Kidney glomerular epithelial cell (primary cell): ENCODE measurements around the gene WDR64.
"Not testable (repeated sequence)": the region's sequence is repeated elsewhere in the genome, so short reads cannot be mapped to it uniquely, and the experiment has no call there.

Source experiments
- DNase-seq: peaks from one replicate; lab custom pipeline; 2025; lab: John Stamatoyannopoulos, UW

The WDR64 gene

DNA sequence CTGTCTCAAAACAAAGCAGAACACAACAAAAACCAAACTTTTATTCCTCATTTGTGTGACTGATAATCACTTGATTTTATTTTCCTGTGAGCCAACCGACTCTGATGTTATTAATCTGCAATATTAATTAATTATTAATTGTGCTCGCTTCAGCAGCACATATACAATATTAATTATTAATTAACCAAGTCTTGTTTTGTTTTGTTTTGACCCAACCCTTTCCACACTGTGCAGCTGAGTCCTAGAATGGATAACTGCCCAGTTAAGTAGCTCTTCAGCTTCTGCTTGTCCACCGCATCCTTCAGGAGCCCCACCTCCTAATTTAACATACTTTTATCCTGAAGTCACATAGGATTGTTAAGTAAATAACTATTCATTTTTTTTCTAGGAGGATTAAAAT lies 148.6 kb downstream of the WDR64 start:
- no peak for DNase-seq

DNA sequence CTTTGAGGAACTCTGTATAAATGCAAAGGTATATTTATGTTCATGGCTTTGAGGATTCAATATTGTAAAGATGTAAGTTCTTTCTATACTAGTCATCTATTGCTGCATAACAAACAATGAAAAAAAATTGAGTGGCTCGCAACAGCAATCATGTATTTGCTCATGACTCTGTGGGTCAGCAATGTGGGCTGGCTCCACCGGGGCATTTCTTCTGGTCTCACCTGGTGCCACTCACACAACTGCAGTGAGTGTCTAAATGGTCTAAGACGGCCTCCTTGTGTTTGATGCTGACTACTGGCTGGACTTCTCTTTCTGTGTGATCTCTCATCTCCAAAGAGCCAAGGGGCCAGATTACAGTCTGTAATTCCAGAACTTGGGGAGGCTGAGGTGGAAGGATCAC lies 150.8 kb downstream of the WDR64 start:
- DNase-seq, result no peak

DNA sequence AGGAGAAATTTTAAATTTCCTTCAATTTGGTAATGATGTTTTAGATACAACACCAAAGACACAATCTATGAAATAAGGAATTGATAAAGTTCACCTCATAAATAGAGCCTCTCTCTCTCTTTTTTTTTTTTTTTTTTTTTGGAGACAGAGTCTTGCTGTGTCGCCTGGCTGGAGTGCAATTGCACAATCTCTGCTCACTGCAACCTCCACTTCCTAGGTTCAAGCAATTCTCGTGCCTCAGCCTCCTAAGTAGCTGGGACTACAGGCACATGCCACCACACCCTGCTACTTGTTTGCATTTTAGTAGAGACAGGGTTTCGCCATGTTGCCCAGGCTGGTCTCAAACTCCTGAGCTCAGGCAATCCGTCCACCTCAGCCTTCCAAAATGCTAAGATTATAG lies 152.6 kb downstream of the WDR64 start:
- DNase-seq, result not testable (repeated sequence)

DNA sequence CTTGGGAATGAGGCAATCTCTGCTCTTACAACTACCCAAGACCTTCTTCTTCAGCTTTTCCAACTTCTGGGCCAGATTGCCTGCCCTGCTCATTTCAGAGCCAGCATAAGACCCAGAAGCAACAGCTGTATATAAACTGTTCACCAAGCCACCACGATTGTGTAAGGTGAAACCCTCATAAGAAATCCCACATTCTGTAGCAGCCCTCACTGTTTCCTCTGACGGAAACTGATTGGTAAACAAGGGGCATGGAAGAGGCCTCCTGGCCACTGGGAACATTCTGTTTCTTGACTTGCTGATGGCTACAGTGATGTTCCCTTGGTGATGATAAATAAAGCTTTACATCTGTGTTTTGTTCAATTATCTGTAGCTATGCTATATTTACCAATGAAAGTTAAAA lies 156.2 kb downstream of the WDR64 start:
- no peak for DNase-seq

DNA sequence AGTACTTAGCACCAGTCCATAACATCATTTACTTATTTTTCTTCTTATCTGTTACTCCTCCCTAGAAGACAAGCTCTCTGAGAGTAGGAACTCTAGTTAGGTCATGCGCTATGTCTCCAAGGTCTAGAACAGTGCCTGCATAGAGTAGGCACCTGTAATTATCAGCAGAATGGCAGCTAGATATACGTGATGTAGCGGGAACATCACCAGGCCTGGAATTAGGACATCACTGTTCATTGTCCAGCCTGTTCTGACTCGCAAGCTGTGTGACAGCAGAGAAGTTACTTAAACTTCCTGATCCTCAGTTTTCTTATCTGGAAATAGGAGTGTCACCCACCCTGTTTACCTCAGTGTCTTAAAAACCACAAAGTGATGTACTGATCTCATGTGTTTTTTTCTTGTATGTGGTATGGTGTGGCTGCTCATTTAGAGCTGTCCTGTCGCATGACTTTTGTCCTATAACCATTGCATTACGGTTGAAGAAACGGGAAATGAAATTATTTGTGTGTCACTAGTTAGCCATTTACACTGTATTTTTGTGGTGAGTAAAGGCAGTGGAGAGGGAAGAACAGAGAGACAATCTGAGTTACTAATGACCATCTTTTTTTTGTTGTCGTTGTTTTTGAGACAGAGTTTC lies 158.8 kb downstream of the WDR64 start:
- DNase-seq, result no peak

DNA sequence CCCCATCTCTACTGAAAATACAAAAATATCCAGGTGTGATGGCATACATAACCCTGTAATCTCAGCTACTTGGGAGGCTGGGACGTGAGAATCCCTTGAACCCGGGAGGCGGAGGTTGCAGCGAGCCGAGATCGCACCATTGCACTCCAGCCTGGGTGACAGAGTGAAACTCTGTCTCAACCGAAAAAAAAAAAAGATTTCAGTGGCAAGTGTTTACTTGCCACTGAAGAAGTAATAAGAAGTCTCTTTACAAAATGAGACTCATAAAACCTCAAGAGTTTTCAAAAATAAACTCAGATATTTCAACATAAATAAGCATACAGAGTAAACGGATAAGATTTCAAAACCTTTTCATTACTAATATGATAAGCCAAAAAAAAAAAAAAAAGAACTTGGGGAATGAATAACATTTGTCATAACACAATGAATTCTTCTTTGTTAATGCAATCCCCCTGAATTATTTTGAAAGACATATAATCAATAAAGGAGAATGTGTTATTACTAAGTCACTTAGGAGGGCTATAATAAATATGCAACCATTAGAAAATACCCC lies 161.8 kb downstream of the WDR64 start:
- DNase-seq, result no peak

DNA sequence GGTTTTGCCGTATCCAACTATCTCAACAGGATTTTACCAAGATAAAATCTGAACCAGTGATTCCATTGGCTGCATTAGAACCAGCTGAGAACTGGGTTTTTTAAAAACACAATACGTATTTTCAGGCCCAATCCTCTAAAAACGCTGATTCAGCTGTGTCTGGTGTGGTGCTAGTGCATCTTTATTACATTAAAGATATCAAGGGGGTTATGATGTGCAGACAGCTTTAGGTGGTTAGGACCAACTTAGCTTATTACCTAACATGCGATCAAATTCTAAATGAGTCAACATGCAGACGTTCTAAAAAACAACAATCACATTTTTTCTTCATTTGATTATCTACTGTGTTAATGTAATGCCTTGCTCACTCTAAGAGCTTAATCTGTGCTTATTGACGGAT lies 163.9 kb downstream of the WDR64 start:
- DNase-seq, result no peak

DNA sequence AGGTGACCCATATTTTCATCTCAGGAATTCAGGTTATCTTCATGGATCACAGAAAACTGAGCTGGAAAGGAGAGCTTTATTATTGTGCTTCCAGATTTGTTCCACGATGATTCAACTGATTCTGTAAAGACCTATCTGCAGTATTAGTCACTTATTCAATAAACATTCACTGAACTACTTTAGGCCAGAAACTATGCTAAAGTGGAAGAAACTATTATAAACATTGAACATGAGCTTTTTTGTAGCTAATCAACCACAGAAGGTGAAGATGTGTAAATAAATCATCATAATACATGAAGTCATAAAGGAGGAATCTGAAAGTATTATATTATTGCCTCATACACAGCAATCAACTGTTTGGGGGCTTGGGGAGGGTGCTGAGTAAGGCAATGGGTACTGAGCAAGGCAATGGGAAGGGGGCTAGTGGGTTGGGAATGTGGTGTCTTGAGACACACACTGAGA lies 165.3 kb downstream of the WDR64 start:
- DNase-seq, result peak; percentile 76

DNA sequence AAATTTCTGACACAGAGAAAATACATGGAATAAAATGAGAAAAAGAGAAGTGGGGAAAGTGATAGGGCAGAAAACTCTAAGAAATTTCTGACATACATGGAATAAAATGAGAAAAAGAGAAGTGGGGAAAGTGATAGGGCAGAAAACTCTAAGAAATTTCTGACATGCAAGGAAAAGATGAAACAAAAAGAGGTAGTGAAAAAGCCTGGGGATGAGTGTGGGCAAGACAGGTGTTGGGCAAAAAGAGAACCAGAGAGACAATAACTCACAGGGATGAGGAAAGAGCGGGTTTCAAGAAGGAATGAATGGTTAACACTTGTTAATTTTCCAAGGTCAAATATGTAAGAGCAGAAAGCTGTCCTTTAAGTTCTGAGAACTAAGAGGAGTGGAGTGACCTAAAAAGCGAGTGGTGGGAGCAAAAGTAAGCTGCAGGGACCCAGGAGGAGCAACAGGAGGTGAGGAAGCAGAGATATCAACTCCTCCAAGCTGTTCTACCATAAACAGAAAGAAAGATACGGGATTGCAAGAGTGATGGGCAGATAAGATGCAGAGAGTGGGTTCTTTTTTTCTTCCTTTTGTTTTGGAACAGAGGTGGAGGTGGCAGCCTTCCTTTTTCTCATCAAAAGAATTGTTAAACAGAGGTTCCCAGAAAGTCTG lies 166.0 kb downstream of the WDR64 start:
- DNase-seq, result no peak

DNA sequence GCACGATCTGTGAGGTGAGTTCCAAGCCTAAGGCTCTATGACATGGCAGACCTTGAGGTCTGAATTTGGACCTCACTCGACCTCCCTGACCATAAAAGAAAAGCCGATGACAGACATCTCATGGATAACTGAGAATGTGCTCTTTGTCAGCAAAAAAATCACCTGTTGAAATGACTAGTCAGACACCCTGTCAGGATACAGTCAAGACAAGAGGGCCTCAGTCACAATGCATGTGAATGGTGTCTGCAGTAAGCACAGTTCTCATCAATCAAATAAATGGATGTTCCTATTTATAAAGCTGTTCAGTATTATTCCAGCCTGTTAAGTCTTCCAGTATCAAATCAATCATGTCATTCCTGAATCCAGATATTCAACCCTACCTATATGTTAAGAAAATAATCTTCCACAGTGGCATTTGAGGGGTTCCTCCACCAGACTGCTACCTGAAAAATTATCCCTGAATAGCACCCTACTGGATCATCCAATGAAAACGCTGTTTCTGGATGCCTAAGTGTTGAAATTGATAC lies 167.3 kb downstream of the WDR64 start:
- no peak for DNase-seq

DNA sequence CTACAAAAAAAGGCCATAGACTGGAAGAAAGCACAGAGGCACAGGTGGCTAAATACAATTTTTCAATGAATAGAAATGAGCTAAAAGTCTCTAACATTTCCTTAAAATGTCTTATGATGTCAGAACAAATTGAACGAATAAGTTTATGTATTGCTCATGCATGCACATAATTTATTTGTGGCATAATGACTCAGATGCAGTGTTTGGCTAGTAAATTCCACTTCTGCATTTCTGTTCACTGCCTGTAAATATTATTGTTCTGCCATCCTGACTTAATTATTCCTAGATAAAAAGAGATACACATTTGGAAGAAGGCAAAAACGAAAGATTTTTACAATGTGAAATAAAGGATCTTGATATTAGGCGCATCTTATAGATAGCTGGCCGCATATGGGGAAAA lies 169.3 kb downstream of the WDR64 start:
- DNase-seq, result peak; percentile 10

DNA sequence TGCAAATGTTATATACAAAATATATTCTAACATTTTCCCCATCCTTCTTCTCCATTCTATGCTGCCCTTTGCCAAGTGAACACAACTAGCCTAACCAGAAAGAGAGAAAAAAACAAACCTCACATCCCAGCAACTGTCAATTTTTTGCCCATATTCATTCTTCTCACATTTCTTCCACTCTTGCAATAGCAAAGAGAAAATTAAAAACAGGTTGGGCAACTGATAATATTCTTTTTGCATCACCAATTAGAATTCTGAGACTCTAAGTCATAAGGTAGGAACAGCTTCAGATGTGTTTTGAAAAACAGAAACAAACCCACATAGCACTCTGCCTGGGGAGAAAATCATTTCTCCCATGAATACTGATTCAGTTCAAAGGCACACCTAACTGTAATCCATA lies 170.8 kb downstream of the WDR64 start:
- DNase-seq, result no peak

DNA sequence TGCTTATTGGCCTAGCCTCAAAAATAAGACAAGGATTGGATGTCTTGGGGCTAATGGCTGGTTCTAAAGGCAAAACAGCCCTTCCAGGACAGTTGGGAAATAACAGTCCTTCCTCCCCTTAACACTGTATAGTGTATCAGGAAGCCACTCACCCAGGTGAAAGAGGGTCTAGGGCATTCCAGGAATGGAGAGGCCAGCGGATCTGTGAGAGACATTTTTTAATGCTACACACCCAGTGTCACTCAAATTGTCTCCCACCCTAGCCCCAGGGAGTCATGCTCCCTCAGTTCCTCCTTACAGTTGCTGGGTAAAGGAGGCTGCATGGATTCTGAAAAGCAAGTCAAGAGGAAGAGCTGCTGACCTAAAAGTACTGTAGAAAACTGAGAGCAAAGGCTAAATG lies 171.8 kb downstream of the WDR64 start:
- DNase-seq, result no peak

DNA sequence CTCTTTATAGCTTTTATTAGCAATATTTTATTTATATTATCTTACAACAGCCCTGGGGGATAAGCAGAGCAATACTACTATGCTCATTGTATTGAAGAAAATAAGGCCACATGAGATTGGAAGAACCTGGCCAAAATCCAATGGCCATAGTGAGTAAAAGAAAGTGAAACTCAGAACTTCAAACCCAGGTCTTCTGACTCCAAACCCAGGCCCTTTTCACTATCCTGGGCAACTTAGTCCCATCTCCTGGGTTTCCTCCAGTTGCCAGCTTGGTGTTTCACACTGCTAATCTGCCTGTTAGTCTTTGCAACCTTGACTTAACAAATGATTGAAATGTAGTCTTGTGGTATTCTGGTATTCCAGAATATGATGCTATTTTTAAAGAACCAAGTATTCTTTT lies 173.5 kb downstream of the WDR64 start:
- DNase-seq, result no peak

DNA sequence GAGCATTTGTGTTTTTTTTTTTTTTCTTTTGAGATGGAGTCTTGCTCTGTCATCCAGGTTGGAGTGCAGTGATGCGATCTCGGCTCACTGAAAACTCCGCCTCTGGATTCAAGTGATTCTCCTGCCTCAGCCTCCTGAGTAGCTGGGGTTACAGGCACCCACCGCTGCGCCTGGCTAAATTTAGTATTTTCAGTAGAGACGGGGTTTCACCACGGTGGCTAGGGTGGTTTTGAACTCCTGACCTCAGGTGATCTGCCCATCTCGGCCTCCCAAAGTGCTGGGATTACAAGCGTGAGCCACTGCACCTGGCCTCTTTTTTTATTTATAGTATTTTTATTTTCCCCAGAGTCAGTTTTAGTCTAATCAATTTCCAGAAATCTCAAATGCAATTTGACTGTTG lies 174.5 kb downstream of the WDR64 start:
- not testable (repeated sequence) for DNase-seq

DNA sequence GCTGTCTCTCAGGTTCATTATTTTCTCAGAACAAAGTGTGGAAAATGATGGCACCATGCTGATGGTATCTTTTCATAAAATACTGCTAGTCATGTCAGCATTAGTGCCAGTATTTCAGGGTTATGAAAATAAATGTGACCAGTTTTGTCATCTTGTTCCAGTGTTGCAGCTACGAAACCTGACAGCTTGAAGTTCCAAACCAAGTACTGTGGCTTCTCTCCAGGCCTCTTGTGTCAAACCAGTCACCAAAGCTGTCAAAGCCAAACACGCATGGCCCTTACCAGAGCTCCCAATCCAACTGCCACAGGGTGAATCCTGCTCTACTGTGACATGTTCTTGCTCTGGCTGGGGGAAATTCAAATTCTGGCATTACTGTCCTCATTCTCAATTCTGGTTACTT lies 175.2 kb downstream of the WDR64 start:
- DNase-seq, result no peak

DNA sequence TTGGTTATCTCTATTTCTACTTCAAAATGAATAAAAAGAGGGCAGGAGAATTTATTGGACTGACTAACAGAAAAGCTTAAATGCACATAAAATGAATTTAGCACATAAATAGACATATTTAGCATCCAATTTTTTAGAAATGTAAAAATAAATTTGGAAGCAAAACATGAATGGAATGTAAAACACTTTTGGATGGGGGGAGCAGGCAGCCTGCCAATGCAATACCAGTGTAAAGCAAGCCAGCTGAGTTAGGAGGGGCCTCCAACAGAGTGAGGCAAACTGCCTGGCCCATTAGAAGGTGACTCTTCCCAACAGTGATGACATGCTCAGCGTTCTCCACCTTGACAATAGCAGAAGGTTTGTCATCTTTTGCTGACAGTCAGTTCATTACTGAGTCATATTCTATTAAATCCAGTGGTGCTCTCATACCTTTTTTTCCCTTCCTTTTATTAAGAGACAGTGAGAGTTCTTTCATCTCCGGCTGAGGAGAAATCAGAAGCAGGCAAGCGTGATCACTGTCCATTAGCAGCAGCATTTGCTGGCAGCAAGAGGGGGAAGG lies 176.5 kb downstream of the WDR64 start:
- peak; percentile 61 for DNase-seq

DNA sequence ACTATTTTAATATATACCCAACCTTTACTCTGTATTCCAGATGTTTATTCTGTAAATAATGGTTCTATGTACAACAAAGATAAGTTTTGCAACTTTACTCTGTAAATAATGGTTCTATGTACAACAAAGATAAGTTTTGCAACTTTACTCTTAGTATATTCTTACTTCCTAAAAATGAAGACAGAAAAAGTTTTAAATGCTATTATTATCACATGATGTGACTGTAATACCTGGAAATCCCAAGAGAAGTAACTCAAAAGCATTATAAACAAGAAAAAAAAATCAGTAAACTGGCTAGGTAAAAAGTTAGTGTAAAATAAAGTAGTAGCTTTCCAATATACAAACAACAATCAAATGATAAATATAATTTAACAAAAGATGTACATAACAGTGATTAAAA lies 177.4 kb downstream of the WDR64 start:
- no peak for DNase-seq

DNA sequence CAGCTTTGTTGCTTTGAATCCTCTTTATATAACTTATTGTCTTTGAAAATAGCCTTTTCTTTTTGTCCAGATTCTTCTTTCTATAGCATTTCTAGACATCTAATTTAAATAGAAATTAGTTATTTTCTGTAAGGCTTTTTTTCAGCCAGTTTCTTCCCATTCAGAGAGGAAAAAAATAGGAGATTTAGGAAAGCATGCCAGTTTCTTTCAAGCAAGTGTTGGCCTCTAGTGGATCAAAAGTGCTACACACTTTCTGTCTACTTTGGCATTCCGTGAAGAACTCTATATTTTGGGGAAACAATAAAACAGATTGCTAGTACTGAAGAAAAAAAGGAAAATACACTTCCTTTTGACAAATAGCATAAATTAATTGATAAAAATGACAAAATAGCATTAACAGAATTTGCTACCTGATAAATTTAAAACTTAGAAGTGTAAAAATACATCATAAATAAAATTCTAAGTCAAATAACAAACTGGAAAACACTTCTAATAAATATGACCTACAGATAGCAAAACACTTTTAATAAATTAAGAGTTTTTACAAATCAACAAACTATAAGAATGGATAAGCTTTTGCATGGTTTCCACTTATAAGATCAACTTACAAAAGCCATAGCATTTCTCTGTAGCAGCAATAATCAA lies 182.8 kb downstream of the WDR64 start:
- peak; percentile 35 for DNase-seq

DNA sequence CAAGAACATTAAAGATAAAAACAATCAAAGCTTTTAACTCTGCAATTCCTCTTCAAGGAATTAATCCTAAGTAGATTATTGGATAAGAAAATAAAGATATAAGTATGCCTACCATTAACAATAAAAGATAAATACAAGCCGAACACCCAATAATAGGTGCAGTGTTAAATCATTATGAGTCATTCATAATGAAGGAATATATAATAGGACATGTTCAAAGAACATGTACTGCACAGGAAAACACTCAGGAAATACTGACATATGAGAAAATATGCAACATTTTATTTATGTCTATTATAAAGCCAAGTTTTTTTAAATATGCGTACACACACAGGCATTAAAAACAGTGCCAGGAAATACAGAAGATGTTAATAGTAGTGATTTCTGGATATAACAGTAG lies 184.9 kb downstream of the WDR64 start:
- no peak for DNase-seq

DNA sequence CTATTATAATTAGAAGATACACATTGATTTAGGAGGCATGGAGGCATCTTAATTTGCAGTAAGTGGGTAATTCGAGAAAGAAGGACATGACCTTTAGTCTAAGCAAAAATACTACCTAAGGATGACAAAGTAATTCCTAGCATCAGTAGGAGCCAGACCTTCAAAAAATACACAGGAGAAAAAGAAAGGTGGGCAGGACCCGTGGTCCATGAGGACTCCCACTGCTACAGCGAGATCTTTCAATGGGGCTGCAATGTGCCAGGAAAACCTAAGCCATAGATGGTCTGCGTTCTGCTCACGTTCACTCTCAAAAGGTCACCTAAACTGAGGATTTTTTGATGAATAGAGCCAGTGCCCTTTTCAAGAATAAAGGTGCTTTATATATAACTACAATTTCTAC lies 185.3 kb downstream of the WDR64 start:
- no peak for DNase-seq

DNA sequence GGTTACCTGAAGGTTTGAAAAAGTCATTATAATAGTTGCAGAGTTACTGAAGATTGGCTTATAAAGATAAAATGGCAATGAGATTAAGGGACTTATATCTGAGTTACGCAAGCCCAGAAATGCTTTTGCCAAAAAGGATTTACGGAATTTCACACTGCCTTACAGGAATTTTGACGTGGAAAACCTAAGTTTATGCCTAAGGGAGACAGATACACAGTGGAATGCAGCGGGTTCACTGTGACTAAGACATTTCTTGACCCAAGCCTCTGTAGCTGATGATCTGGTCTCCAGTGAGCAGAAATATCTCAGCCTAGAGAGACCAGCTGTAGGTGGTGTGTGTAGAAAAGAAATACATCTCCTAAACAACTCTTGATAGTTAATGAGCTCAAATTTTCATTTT lies 185.8 kb downstream of the WDR64 start:
- peak; percentile 7 for DNase-seq

DNA sequence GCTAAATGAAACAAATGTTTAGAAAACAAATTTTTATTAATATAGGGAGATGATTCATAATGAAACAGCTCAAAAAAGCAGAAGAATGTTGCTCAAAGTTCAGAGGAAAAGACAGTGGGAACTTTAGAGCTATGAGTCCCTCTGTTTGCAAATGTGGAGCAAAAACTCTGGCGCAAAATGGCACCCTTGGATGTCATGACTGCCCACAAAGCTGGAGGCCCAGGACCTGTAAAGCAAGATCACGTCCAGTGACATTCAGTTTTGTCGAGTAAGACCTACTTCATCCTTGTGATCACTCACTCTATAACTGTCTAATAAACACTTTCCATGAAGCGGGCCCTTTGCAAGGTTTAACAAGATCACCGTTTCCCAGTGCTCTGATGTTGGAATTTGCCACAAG lies 186.8 kb downstream of the WDR64 start:
- no peak for DNase-seq
